ENCODE data around the gene FYN. TPM values are rescaled to one million over a fixed set of nuclear protein-coding genes. Genes with fewer than 3 reads are reported as not detected.
"Not testable (repeated sequence)": the region's sequence is repeated elsewhere in the genome, so short reads cannot be mapped to it uniquely, and the experiment has no call there.

Gene FYN
- total and polyA plus RNA-seq, 9 of the 15 experiments (the other 6 are each of a cell fraction or from before 2014, with no cell fraction given) = 2.9 to 22.1 (median 11.4) TPM

DNA sequence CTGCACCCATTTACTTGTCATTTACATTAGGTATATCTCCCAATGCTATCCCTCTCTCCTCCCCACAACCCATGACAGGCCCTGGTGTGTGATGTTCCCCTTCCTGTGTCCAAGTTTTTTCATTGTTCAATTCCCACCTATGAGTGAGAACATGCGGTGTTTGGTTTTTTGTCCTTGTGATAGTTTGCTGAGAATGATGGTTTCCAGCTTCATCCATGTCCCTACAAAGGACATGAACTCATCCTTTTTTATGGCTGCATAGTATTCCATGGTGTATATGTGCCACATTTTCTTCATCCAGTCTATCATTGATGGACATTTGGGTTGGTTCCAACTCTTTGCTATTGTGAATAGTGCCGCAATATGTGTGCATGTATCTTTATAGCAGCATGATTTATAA is 87.1 kb downstream of the FYN start:
- TF ChIP-seq KDM1A (IDR thresholded peaks at IDR 0.05) = 0 out of 4 replicates have a peak, but pooled peaks of 1 of the 2 experiments have one; percentile 15
- H3K4me2 ChIP-seq (ENCODE audit: insufficient read depth, low read length); H3K79me2 ChIP-seq (ENCODE audit: control insufficient read depth, insufficient read depth, low read length); in situ Hi-C loops (cut with MboI); intact Hi-C loops (cut with micrococcal nuclease); H3K27me3 ChIP-seq (ENCODE audit: control insufficient read depth in 2 of 2, insufficient read depth in 2 of 2, low read length in 2 of 2); ATAC-seq; DNase-seq (ENCODE audit: extremely low read depth in 1 of 4, low spot score in 3 of 4); POLR2A ChIA-PET; H3K27ac ChIP-seq (ENCODE audit: extremely low read depth, low read depth, low read length); H3K9me3 ChIP-seq (replicated peaks; ENCODE audit: control insufficient read depth, insufficient read depth, low read depth, low read length); H3K4me3 ChIP-seq; H2AFZ ChIP-seq (ENCODE audit: low read depth, low read length); H3K9ac ChIP-seq (ENCODE audit: insufficient read depth in 1 of 2, low read depth in 2 of 2, low read length in 2 of 2); BruUV-seq (replicated peaks); H4K20me1 ChIP-seq (replicated peaks; ENCODE audit: control insufficient read depth, insufficient read depth, low read length); H3K9me1 ChIP-seq (ENCODE audit: control insufficient read depth, insufficient read depth, low read length); H3K36me3 ChIP-seq (ENCODE audit: control insufficient read depth, insufficient read depth, low read length); CTCF ChIA-PET (ENCODE audit: low intra/inter-chr PET ratio); FAIRE-seq: not testable (repeated sequence)
- 34% methylated on average over 2 of the region's 2 CpGs for WGBS (ENCODE audit: insufficient coverage, low coverage, missing lambda C conversion rate)
- peaks cover 0 to 14% of the 10 kb centered on the region in 2 experiments; a peak in 3 of 5 replicates for H3K4me1 ChIP-seq (replicated peaks in 1 of 2; ENCODE audit: control insufficient read depth in 2 of 2, insufficient read depth in 2 of 2, low read length in 2 of 2)

DNA sequence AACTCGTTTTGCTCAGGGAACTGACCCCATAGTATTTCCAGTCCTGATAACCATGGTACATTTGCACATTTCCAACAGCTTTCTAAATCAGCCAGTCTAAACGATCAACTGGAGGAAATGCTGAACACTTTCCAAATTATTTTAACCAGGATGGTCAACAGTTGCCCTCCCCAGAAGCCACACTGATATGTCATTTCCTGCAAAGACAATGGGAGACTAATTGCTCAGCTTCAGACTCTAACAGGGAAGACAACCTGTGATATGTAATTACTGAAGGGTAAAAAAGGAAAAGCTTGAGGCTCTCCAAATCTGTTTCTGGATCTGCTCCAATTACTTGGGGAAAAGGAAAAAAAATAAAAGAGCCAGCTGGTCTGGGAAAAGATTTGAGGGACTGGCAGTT is 88.8 kb downstream of the FYN start:
- no peaks in the 10 kb centered on the region for H3K9me1 ChIP-seq (ENCODE audit: control insufficient read depth, insufficient read depth, low read length)
- TF ChIP-seq NFXL1 (CRISPR knock-in tag; IDR thresholded peaks at IDR 0.05) = no peak
- TF ChIP-seq, protein P1, sequence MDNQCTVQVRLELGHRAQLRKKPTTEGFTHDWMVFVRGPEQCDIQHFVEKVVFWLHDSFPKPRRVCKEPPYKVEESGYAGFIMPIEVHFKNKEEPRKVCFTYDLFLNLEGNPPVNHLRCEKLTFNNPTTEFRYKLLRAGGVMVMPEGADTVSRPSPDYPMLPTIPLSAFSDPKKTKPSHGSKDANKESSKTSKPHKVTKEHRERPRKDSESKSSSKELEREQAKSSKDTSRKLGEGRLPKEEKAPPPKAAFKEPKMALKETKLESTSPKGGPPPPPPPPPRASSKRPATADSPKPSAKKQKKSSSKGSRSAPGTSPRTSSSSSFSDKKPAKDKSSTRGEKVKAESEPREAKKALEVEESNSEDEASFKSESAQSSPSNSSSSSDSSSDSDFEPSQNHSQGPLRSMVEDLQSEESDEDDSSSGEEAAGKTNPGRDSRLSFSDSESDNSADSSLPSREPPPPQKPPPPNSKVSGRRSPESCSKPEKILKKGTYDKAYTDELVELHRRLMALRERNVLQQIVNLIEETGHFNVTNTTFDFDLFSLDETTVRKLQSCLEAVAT (IDR thresholded peaks at IDR 0.05) = no peak
- no peak for TF ChIP-seq HNRNPLL (IDR thresholded peaks at IDR 0.05; ENCODE audit: low read depth, low read length, poor library complexity, severe bottlenecking)
- no peak for TF ChIP-seq SRSF1 (IDR thresholded peaks at IDR 0.05; ENCODE audit: low read depth, low read length)
- TF ChIP-seq, protein P2, sequence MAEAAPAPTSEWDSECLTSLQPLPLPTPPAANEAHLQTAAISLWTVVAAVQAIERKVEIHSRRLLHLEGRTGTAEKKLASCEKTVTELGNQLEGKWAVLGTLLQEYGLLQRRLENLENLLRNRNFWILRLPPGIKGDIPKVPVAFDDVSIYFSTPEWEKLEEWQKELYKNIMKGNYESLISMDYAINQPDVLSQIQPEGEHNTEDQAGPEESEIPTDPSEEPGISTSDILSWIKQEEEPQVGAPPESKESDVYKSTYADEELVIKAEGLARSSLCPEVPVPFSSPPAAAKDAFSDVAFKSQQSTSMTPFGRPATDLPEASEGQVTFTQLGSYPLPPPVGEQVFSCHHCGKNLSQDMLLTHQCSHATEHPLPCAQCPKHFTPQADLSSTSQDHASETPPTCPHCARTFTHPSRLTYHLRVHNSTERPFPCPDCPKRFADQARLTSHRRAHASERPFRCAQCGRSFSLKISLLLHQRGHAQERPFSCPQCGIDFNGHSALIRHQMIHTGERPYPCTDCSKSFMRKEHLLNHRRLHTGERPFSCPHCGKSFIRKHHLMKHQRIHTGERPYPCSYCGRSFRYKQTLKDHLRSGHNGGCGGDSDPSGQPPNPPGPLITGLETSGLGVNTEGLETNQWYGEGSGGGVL (CRISPR knock-in tag; IDR thresholded peaks at IDR 0.05) = no peak
- no peak for TF ChIP-seq NEUROD1 (IDR thresholded peaks at IDR 0.05; ENCODE audit: borderline replicate concordance, low read depth, low read length, partially characterized antibody)
- TF ChIP-seq ZNF436 (CRISPR knock-in tag; IDR thresholded peaks at IDR 0.05) = no peak
- no peak for TF ChIP-seq POLR2B (IDR thresholded peaks at IDR 0.05; ENCODE audit: low read depth, partially characterized antibody)
- no peak for TF ChIP-seq CREB1 (IDR thresholded peaks at IDR 0.05)
- TF ChIP-seq CREB1 (CRISPR knock-in tag; IDR thresholded peaks at IDR 0.05) = no peak
- peaks cover 0 to 19% of the 10 kb centered on the region in 2 experiments; a peak in 3 of 5 replicates for H3K4me1 ChIP-seq (replicated peaks in 1 of 2; ENCODE audit: control insufficient read depth in 2 of 2, insufficient read depth in 2 of 2, low read length in 2 of 2)
- FAIRE-seq = no peak
- intact Hi-C loops (cut with micrococcal nuclease) (no loop called here), in situ Hi-C loops (cut with MboI) (no loop called here)
- no peak overlapping the region for H3K4me2 ChIP-seq (ENCODE audit: insufficient read depth, low read length)
- no peaks in the 10 kb centered on the region for H3K79me2 ChIP-seq (ENCODE audit: control insufficient read depth, insufficient read depth, low read length)
- 0% methylated on average over 2 of the region's 2 CpGs for WGBS (ENCODE audit: insufficient coverage, low coverage, missing lambda C conversion rate)
- ChIA-PET CTCF (ENCODE audit: low intra/inter-chr PET ratio) (no interaction called here), POLR2A (interaction anchor here (0.5 to 1.2 kb wide), 6 partner anchors 9 to 292 kb away, joined by 3 read pairs; no protein-coding TSS in a partner anchor)
- H2AFZ ChIP-seq (ENCODE audit: low read depth, low read length) = no peak overlapping the region
- no peak overlapping the region for H3K27ac ChIP-seq (ENCODE audit: extremely low read depth, low read depth, low read length)
- no peaks in the 10 kb centered on the region for H4K20me1 ChIP-seq (replicated peaks; ENCODE audit: control insufficient read depth, insufficient read depth, low read length)
- BruUV-seq (replicated peaks) = no TSS peak
- DNase-seq (ENCODE audit: extremely low read depth in 1 of 4, low spot score in 3 of 4) = no peak
- no peak overlapping the region for H3K4me3 ChIP-seq
- ATAC-seq = no peak
- no peaks in the 10 kb centered on the region for H3K9me3 ChIP-seq (replicated peaks; ENCODE audit: control insufficient read depth, insufficient read depth, low read depth, low read length)
- no peak overlapping the region for H3K9ac ChIP-seq (ENCODE audit: insufficient read depth in 1 of 2, low read depth in 2 of 2, low read length in 2 of 2)
- no peaks in the 10 kb centered on the region for H3K27me3 ChIP-seq (ENCODE audit: control insufficient read depth in 2 of 2, insufficient read depth in 2 of 2, low read length in 2 of 2)
- H3K36me3 ChIP-seq (ENCODE audit: control insufficient read depth, insufficient read depth, low read length) = no peaks in the 10 kb centered on the region

Measured in K562 (cell line).